Epithelial cell of prostate (primary cell): ENCODE results near the gene ELFN2.

ENCODE experiments used
- DNase-seq: peaks from one replicate; pipeline ENCODE4 v3.0.0-alpha.2; 2011; ENCODE audit warnings: low read depth, low spot score
- H3K27ac ChIP-seq: fragments of 450-650 bp; 2 replicates; pipeline ENCODE4 v1.5.1; 2017; ENCODE audit warnings: mild to moderate bottlenecking

ELFN2 gene

DNA sequence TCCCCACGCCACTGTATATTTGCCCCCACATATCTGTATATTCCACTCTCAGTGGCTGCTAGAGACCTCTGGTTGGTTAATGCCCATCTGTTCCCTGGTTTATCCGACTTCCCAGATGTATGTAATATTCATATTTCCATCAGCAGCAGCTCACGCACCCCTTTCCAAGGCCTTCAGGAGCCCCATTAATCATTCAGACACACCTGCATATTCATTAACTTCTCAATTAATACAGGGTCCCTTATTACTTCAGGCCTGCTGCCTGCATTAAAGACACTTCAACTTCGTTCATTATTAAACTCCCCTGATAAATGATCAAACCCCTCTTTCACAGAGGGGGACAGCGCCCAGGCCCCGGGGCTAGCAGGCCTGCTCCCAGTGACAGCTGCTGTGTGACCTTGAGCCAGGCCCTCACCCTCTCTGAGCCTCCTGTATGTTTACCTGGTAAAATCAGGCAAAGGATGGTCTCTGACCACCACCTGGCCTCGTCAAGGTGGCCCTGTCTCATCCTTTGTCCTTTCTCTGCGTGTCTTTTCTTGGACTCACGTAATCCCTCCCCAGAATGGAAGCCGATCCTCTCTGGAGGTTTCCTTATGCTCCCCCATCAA is 34.5 kb downstream of the ELFN2 start:
- no peak overlapping the region for H3K27ac ChIP-seq
- DNase-seq, result no peak

DNA sequence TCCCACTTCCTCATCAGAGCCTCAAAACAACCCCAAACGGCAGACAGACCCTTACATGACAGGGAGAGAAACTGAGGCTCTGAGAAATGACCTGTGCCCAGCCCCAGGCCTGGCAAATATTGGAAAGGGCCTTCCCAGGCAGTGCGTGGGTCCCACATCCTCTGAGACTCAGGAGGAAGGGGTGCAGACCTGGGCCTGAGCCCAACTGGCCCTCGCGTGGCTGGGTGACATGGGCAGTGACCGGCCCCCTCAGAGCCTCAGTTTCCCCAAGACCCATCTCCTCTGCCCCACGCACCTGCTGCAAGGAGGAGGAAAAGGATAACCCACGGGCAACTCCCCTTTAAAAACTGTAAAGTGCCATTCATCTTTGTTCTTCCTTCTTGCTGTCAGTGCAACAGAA is 35.6 kb downstream of the ELFN2 start:
- no peak for DNase-seq

DNA sequence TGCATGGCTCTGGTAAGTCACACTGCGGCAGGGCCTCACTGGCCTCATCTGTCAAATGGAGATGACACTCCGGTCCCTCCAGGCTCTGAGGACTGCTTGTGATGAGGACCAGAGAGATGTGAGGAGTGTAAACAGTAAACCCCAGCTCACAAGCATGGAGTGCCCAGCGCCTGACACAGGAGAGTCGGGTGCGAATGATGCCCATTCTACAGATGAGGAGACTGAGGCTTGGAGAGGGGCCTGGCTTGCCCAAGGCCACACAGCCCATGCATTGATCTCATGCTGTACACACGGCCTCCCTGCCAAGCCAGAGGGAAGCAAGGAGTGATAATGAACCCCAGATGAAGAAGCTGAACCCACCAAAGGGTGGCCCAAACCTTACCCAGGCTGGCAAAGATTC is 37.2 kb downstream of the ELFN2 start:
- H3K27ac ChIP-seq, result no peak overlapping the region
- no peak for DNase-seq

More for the DNA sequence above, 35.6 kb downstream of the ELFN2 start:
- no peak overlapping the region for H3K27ac ChIP-seq

DNA sequence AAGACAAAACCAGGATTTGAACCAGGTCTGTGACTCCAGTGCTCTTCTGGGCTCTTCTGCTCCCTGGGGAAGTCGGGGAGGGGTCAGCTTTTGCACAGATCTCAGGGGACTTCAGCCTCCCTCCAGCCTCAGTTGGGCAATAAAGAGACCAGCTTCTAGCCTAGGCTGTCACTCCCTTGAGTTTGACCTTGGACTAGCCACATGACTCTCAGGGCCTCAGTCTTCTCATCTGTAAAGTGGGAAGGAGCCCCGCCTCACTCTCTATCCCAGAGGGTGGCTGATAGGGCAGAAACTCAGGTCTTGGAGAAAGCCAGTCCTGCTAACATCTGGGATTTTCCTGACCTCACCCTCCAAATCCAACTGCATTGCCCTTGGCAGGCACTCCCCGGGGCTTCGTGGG is 38.7 kb downstream of the ELFN2 start:
- no peak for DNase-seq
- no peak overlapping the region for H3K27ac ChIP-seq

DNA sequence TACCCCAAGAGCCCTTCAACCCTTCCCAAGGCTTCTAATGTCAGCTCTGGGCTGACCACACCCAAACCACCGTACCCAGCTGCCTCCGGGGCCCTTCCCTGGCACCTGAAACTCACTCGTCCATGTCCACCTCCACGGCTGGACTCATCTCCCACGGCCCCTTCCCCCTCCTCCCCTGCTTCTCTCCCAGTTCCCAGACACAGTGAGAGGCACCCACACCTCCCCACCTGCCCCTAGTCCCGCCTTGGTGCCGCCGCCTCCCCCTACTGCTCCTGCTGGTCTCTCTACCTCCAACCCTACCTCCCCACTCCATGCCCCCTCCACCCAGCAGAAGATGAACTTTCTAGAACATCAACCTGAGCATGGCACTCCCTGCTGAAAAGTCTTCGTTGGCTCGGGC is 39.5 kb downstream of the ELFN2 start:
- no peak overlapping the region for H3K27ac ChIP-seq
- DNase-seq, result no peak

DNA sequence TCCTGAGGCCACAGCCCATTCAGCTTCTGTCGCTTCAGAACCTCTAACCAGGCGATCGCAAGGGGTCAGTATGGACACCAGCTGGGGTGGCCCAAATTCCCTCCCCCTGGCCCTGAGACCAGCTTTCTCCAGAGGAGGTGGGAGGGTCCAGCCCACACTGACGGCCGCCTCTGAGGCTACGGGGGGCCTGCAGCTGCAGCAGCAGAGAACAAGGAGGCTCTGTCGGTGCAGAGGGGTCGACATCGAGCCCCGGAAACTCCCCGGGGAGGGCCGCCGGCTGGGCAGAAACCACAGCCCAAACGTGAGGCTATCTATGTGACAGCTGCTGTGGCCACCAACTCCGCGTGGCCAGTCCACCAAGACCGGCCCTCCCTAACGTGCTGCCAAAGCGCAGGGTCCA is 40.8 kb downstream of the ELFN2 start:
- H3K27ac ChIP-seq, result no peak overlapping the region
- DNase-seq, result no peak

DNA sequence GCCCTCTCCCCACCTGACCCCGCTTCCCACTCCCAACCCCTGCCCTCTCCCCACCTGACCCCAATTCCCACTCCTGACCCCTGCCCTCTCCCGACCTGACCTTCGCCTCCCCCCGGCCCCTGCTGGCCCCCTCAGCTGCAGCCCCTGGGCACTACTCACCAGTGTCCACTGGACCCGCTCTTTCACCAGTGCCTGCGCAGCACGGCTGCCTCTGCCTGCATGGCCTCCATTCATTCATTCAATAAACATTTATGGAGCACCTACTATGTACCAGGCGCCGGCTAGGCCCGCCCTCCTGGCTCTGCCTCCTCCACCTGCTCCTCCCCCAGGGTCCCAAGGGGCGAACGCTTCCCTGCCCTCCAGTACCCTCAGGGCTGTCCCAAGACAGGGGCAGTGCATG is 42.6 kb downstream of the ELFN2 start:
- DNase-seq, result no peak
- H3K27ac ChIP-seq, result no peak overlapping the region

DNA sequence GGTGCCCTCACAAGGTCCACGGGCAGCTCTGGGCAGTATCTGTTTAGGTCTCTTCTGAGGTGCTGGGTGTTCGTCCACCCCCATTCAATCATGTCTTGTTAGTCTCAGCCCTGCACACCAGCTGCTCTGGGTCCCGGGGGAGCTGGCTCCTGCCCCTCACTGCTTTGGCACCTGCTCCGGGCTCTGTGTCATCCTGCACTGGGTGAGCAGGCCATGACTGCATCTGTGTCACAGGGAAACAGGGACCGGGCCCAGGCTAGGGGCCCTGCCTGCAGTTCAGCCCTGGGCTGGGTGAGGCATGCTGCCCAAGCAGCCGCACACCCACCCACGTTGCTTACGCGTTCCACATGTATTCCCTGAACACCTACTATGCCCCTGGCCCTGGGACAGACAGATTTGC is 43.9 kb downstream of the ELFN2 start:
- no peak for DNase-seq

DNA sequence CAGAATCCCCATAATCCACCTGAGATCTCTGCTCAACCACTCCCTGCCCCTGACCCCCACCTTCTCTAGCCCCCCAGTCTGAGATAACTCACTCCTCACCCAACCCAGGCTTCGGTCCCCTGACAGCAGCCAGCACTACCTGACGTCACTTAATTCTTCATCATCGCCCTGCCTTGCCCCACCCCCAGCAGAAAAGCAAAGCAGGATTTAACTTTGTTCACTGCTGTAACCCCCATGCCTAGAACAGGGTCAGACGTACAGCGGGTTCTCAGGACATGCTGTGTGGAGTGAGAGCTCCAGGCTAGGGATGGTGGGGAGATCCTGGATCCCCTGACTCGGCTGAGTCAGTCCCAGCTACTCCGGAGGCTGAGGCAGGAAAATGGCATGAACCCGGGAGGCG is 45.8 kb downstream of the ELFN2 start:
- no peak overlapping the region for H3K27ac ChIP-seq
- no peak for DNase-seq

More for the DNA sequence above, 43.9 kb downstream of the ELFN2 start:
- no peak overlapping the region for H3K27ac ChIP-seq

DNA sequence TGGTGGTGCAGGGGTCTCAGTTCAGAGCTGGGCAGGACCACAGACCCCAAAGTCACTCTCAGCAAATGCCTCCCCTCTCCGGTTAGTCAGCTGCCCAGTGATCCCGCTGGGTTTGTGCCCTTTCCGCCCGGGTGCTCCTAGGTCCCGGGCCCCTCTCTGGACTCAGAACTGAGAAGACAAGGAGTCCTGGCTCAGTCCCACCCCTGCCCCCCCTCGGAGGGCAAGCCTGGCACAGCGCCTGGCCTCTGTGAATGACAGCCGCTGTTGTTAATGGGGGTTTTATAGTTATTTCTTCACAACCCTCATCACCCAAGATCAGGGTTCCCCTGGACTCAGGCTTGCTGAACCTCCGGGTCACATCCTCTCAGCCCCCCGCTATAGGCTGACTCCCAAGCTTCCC is 47.6 kb downstream of the ELFN2 start:
- no peak for DNase-seq
- H3K27ac ChIP-seq, result no peak overlapping the region

DNA sequence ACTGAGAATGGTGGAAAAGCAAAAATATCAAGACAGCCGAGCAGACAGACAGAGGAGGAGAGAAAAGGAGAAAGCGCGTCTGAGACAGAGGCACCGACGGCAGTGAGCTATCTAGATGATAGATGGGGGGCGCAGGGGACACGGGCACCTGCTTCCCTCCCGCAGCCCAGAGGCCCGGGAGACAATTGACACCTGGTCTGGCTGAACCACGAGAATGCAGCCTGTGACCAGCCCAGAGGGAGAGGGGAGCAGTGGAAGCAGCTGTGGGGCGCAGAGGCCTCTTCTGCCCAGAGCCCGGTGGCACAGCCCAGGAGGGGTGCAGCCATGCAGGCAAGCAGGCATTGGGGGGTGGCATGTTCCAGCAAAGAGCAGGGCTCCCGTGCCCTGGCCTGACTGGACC is 48.2 kb downstream of the ELFN2 start:
- DNase-seq, result no peak
- H3K27ac ChIP-seq, result no peak overlapping the region

DNA sequence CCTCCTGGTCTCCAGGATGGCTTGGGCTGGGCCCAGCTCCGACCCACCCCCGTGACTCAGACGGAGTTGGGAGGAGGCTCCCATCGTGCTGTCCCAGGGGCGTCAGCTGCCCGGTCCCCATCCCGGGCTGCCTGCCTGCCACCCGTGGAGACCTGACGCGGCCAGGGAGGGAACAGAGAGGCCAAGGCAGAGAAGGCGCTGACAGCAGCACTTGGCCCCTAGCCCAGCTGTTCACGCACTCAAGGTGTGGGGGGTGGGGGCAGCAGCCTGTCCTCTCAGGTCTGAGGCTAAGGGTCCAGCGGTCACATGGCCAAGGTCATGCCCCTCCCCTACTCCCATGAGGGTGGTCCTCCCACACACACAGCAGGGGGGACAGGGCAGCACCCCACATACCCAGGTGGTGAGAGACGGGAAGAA is 48.6 kb downstream of the ELFN2 start:
- no peak for DNase-seq

DNA sequence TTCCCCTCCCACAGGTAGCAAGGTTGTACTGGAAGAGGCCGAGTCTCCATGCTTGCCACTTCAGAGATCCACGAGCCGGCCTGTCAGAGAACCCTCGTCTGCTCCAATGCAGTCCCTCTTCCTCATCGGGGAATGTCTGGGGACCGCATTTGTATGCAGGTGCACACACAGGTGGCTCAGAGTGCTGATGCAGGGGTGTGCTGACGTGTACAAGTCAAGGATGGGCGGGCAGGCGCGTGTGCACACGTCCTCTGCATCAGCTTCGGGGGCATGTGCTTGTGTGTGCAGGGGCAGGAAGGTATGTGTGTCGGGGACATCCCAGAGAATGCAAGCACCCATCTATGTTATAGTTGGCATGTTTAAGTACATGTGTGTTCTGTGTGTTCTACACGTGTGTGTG is 49.4 kb downstream of the ELFN2 start:
- no peak overlapping the region for H3K27ac ChIP-seq
- no peak for DNase-seq

More for the DNA sequence above, 48.6 kb downstream of the ELFN2 start:
- no peak overlapping the region for H3K27ac ChIP-seq

DNA sequence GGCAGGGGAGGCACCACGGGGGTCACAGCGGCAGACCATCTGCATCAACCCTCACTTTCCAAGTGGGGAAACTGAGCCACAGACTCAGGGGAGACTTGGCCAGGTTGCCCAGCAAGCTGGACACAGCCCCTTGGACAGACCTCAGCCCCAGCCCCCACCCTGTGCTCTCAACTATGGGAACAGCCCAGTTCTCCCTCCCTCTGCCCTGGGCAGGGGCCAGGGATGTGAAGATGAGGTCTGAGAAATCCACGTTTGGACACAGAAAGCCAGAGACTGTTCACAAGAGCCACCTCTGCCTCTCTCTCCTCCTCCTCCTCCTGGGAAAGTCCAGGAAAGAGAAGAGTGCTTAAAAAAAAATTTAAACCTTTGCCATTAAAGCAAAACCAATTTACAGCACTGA is 50.1 kb downstream of the ELFN2 start:
- DNase-seq, result no peak
- no peak overlapping the region for H3K27ac ChIP-seq

DNA sequence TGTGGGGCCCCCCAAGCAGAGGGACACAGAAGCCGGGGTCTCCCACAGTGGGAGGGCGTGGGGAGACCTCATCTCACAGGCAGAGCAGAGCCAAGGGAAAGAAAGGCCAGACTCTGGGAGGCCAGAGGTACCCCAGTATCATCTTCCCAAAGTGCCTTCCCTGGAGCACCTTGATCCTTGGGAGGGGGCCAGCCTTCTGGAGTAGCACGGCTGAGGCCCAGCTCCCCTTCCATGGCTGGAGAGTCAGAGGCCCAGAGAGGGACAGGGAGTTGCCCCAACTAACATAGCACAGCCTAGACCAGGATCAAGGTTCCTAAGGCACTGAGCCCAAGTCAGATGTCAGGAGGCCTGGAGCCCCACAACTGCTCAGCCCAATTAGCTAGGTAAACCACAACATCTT is 50.6 kb downstream of the ELFN2 start:
- no peak for DNase-seq
- no peak overlapping the region for H3K27ac ChIP-seq

DNA sequence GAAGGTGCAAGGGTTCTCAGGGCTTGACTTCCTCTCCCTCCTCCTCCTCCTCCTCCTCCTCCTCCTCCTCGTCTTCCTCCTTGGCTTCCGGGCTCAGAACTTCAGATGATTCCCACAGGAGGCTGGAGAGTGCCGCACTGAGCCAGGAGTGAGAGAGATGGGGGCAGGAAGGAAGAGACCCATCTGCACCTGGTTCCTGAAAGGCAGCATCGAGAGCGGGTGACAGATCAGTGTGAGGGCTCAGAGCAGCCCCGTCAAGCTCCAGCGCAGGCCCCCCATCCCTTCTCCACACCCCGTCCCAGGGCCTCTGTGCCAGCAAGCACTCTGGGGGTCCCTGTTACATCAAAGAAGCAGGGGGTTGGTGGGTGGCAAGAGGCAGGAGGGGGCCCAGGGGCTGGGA is 51.5 kb downstream of the ELFN2 start:
- H3K27ac ChIP-seq, result no peak overlapping the region
- no peak for DNase-seq

DNA sequence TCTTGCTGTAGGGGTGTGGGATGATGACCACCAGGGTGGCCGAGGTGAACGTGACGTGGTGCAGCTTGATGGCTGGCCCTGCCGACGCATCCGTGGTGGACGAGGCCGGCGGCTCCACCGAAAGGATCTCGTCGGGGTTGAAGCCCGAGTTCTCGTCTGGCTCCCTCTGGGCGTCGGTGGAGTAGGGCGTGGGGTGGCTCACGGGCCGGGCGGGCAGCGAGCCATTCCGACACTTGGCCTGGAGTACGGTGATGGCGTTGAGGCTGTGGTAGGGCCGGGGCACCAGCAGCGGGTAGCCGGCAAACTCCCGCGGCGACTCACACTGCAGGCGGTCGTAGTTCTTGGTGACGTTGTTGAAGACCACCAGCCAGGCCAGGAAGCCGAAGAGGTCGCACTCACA is 52.7 kb downstream of the ELFN2 start:
- no peak overlapping the region for H3K27ac ChIP-seq
- DNase-seq, result no peak

DNA sequence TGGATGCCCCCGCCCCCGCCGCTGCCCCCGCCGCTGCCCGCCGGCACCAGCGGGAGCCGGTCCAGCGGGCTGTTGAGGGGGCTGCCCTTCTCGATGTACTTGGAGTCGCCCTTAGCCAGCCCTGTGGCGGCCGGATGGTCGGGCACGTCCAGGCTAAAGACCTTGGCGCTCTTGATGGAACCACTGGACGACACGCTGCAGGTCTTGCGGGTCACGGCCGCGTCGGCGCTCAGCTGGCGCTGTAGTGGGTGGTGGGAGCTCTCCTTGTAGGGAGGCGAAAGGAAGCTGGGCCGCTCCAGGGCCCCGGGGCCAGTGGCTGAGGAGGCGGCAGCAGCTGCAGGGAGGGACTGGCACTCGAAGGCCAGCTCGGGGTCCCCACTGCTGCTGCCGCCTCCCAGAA is 53.8 kb downstream of the ELFN2 start:
- H3K27ac ChIP-seq, result no peak overlapping the region
- no peak for DNase-seq

DNA sequence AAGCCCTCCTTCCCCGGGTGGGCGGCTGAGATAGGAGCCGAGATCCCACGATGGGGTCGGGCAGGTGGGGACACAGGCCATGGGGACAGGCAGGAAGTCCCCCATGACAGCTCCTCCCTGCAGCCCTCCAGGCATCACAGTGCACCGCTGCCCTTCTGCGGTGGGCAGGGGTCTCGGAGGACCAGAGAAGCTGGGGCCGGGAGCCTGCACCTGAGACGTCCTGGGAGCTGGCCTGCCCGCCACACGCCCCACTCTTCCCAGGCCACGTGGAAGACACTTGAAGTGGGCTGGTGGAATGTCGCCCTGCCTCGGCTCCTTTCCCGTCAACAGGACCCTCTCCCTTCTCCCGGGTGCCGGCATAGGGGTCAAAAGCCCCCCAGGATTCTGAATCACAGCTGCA is 55.4 kb downstream of the ELFN2 start:
- DNase-seq, result no peak
- H3K27ac ChIP-seq, result no peak overlapping the region

DNA sequence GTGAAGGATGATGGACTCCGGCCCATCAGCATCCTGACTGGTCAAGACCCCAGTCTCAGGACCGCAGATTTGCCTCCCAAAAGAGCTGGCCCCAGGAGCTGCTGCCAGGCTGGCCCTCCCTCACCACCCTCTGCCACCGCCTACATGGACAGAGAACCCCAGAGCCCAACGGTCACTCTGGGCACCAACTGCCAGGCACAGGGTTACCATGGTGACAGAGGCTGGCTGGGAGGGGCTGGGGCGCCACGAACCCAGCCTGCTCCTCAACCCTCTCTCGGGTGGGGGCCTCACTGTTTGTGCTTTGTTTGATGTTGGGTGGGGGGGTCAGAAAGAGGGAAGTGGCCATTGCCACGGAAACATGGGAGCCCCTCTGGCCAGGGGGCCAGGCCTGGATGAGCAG is 55.8 kb downstream of the ELFN2 start:
- DNase-seq, result no peak
- H3K27ac ChIP-seq, result no peak overlapping the region

DNA sequence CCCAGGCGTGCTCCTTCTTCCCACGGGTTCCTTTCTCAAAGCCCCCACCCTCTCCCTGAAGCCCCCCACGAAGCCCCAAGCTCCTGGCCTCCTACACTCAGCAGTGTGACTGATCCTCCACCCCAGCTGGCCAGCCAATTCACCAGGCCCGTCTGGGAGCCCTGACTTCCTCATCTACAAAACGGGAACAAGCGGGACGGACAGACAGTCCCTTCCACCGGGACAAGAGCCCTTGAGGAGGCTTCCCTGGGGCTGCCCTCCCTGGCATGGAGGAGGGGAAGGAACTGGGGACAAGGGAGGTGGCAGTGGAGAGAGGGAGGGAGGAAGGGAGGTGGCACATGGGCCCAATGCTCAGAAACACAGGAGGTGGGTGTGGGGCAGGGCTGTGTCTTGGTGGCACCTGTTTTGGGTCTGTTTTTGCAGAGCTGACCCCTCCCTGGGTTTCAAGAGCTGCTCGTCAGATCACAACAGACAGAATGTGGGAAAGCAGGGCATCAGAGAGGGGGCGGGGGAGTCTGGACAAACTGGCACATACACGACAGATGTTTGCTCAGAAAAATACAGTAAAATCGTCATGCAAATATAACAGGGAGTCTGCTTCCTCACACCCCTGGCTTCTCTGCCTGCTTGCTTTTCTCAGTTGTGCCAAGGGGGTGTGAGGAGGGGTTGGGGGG is 56.8 kb downstream of the ELFN2 start:
- no peak overlapping the region for H3K27ac ChIP-seq
- no peak for DNase-seq

DNA sequence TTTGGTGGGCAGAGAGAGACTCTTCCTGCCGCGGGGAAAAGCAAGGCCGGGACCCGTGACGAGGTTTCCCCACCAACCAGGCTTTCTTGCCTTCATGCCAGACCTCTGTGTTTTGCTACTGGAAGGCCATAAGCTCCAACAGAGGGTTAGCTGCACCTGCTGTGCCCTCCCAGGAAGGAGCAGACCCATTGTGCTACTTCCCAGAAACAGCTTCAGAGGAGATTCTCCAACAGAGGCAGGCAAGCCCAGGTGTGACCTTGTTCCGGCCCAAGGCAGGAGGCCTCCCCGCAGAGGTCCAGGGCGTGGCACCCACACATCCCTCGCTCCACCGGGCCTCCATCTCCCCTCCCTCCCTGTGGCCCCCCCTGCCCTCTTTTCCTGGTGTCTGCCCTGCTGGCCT is 57.8 kb downstream of the ELFN2 start:
- no peak overlapping the region for H3K27ac ChIP-seq
- DNase-seq, result no peak
